ENCODE results near the gene SP2.

The SP2 gene

DNA sequence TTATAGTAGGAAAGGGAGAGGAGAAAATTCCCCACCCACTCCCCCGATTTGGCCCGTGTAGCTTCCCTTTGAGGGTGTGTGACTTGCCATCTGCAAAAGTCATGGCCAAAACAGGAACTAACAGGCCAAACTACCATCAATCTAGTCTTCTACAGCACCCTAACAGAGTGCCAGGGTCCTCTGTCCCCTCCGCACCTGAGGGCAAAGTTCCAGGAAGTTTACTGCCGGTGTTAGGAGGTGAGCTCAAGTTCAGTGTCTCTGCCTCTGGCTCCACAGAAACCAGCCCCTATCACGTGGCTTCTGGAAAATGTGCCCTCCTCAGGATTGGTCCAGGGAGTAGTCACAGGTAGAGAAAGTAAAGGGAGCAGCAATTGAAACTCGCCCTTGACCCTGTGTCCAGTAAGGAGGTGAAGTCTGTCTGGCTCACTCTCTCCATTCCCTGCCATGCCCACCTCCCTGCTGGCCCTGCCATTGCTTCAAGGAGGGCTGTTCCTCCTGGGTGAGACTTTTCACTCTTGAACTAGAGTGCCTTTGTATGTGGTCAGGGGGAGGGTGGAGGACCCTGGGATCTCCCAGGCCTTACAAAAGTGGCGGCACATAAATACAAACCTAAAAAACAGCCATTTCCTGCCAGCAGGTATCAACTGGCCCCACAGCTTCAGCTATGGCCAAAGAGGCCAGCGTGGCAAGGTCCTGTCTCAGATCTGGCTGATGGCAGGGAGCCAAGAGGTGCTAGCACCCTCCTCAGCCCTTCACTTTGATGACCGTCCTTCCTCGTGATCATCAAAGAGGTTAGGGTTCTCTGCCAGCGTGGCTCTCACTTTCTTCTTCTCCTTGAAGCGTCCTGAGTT, 56.4 kb downstream of the SP2 start:
- no peak for DNase-seq

DNA sequence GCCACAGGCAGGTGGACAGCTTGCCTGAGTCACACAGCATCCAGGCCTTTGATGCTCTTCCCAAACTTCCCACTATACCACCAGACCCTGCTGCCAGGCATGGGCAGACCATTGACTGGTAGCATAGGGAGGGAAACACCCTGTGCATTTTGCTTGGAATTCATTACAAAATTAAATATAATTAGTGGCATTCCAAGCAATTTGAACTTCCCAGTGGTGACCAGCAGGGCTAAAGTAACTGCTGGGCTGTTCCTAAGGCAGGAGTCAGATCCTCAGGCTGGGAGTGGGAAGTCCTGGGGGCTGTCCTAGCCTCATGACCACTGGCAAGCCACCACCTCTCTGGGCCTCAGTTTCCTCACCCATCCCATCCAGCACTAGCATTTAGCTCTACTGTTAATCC, 57.9 kb downstream of the SP2 start:
- DNase-seq, result no peak

DNA sequence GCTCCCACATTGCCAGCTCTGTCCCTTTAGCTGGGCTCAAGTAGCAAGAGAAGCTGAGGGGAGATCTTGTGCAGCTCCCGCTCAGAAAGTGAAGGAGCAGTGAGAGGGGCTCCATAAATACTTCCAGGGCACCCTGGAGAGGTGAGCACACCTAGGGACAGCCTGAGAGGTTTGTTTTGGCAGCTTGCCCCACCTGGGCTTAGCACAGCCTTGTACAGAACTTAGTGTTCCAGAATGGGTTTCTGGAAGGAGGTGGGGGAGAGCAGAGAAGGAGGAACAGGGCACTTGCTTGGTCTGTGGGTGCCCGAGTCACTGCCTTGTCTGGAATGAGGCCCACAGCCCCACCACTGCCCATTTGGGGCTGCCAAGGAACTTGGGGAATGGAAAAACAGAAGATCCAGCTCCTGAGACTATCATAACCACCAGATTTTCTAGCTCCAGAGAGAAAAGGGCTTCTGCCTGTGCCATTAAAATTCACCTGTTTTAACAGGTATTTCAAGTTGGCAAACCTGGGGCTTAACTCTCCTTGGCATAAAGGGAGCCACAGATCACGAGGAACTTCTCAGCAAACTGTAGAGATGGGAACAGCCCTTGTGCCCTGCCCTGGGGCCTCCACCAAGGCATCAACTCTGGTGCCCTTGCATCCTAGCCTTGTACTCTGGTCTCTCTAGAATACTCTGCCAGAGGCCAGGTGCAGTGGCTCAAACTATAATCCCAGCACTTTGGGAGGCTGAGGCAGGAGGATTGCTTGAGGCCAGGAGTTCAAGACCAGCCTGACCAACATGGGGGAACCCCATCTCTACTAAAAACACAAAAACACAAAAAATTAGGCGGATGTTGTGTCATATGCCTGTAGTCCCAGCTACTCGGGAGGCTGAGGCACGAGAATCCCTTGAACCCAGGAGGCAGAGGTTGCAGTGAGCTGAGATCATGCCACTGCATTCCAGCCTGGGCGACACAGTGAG, 59.7 kb downstream of the SP2 start:
- no peak for DNase-seq

GRCh38 chr17:47956791-47957590, 61.0 kb downstream of the SP2 start:
- DNase-seq, result no peak

DNA sequence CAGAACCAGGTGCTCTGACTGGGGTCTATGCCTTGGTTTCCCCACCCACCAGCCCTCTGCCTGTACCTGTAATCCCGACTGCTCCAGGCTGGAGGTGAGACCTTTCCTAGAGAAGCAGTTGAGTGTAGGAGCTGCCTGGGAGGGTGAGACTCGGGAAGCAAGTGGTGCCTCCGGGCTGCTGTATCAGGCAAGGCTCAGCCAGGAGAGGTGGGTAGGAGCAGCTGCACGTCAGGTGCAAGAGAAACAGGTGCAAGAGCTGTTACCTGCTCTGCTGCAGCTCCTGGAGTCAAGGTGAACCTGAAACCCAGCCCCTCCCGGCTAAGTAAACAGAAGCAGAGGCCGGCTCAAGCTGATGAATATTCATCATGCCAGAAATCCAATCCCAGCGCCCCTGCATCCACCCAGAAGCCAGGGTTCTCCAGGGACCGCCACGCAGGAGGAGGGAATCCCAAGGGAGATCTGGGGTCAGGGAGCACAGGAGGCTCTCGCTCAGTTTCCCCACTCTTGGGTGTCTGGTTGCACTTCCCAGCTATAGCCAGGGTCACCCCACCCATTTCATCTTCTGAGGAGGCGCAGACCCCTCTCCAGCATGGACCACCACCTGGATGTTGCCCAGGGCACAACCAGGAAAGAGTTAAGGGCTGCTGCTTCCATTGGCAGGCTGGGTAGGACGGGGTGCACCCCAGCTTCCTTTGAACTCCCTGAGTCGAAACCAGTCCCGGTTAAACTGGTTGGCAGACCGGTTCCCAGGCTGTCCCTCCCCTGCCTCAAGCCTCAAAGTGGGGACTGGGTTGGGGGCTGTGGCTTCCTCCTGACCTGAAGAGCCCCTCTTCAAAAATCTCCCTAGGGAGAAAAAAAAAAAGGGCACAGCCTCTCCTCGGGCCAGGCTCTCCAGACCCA, 61.8 kb downstream of the SP2 start, which contains the start of gene PRR15L:
Gene PRR15L, minus strand, starts transcription at position 293 of the 900 bp plus-strand sequence. CDS start 4,649 bp downstream, outside the sequence.
- DNase-seq, result no peak

- DNase-seq, result no peak
These were observed 64.0 kb downstream of the SP2 start for GRCh38 chr17:47959825-47960655.

GRCh38 chr17:47961406-47961805, 65.4 kb downstream of the SP2 start:
- DNase-seq, result no peak

GRCh38 chr17:47962901-47963300, 66.9 kb downstream of the SP2 start:
- DNase-seq, result no peak

DNA sequence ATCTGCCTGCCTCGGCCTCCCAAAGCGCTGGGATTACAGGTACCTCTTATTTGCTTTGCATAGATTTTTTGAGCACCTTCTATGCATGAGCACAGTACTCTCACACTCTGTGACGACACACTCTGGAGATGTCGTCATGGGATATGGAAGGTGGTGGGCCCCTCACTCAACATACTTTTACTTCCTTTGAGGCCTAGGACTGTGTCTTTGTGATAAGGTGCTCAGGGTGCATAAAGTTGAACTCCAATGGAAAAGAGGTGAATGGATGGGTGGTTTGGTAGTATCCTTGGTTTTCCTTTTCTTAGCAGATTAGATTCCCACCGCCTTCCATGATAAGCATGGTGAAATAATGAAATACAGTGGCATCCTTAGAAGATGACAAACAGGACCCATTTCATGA, 68.8 kb downstream of the SP2 start:
- DNase-seq, result no peak

DNA sequence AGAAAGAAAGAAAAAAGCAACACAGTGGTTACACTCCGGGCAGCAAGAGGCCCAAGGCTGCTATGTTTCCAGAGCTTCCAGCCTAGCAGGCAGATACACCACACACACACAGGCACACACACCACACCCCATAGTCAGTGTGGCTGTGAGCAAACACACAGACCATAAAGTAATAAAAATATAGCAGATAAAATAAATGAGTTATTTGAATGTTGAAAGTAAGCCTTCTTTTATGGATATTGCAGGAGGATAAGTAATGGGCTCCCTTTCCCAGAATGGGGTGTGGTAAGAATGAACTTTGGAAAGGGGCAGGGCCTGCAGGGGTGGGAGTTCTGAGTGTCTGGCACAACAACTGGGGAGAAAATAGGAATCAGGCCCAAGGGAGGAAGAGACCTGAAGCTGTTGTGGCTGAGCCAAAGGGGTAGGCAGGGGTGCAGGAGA, 70.1 kb downstream of the SP2 start:
- DNase-seq, result no peak

DNA sequence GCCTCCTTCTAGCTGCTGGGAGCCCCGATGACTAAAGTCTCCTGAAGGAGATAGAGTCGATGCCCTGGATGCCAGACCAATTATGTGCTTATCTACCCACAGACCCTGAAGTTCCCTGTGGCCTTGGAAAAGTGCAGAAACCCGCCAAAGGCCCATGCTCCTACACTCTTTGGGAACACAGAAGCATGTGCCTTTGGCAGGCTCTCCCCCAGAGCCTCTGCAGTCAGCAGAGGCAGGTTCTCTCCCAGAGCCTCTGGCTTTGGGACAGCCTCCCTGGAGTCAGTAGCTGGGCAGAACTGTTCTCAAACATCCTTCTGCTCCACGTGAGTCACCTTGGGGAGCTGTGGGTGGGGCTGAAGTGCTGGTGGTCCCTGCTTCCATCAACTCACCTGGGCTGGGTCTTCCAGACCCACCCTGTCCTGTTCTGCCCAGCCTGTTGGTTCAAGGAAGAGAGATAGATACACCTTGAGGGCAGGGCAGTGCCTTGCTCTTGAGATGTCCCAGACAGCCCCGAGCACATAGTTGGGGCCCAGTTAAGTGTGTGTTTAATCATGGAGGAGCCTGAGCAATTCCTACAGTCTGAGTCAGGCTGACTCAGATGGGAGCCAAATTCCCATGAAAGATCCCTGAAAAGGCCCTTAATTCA, 71.7 kb downstream of the SP2 start:
- no peak for DNase-seq

DNA sequence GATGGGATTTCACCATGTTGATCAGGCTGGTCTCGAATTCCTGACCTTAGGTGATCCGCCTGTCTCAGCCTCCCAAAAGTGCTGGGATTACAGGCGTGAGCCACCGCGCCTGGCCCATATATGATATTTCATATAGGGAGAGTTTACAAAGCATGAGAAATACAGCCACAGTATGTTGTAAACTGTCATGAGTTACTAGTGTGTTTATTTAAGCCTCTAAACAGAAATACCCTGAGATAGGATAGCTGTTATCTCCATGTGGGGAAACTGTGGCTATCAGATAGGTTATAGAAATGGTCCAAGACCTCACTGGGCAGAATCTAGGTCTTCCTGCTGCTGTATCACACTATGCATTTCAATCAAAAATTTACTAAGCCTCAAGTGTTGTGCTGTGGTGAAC, 72.8 kb downstream of the SP2 start:
- DNase-seq, result no peak

DNA sequence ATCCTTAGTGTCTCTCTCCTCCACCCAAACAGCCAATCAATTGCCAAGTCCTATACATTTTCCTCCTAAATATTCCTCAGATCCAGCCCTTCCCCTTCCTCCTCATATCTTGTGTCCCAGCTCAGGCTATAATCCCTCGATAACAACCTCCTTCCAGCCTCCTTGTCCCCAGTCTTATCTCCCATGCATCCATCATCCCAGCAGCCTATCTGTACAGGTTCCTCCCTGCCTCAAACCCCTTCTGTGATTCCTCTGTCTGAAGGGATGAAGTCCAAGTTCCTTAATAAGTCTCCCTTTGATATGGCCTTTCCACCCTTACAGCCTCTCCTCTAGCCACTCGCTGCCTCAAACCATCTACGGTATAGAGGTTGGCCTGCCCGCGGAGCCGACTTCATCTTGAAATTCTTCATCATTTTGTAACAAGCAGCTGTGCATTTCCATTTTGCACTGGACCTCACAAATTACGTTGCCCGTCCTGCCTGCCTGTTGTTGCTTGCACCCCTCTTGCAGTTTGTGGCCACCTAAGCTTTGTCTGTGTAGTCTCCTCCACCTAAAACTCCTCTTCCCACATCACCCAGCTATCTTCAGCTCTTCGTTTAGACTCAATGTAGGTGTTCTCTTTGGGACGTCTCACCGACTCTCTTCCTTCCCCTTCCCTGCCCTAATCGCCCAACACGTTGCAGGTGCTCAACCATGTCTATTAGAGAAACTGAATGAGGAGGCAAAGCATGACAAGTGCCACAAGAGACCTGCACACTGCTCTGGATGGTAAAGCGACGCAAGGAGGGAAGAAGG, 74.1 kb downstream of the SP2 start:
- no peak for DNase-seq

DNA sequence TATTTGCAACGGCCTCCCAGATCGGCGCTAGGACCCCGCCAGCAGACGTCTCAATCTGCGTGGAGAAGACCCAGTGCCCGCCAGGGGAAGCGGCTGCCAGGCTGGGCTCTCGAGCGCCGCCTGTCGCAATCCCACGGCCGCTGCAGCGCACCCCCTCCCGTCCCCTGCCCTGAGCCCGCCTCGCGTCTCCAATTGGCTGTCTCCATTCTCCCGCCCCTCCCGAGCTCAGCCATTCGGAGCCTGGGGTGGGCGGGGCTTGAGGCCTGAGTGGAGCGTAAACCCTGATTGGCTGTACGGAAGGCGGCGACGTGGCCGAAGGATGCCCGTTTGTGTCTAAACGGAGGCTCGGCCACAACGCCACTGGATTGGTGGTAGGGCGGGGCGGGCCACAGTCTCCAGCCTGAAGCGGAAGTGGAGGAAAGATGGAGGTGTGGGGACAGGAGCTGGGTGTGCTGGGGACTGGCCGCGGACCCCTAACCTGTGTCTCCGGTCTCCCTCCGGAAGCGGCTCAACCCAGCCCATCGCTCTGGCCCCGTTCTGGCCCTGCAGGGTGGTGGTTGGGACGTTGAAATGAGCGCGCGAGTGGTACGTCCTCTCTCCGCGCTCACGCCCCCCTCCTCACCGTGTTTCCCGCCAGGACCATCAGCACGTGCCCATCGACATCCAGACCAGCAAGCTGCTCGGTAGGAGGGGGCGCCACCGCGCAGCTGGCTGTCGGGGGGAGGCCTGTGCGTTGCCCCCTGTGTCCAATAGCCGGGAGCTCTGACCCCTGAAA, 74.9 kb downstream of the SP2 start, which contains the start of gene CDK5RAP3:
Gene CDK5RAP3, plus strand, starts transcription at position 389 of the 775 bp plus-strand sequence. Its CDS starts 34 bp downstream, at position 423.
- peak; percentile 100 for DNase-seq

- DNase-seq, result no peak
These were observed 77.5 kb downstream of the SP2 start for GRCh38 chr17:47973541-47973940.

GRCh38 chr17:47975189-47975822, 79.3 kb downstream of the SP2 start:
- no peak for DNase-seq

DNA sequence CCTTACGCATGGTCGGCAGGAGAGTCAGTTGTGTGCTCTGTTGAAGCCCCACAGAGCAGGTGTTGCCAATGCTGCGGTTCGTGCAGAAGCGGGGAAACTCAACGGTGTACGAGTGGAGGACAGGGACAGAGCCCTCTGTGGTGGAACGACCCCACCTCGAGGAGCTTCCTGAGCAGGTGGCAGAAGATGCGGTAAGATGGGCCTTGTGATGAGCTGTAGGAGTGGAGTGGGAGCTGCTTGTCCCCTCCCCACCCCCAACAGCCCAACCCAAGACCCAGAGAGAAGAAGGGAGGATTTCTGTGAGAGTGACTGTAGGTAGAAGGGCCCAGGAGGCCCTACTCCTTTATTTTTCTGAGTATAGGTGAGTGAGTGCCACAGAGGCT, 79.8 kb downstream of the SP2 start:
- no peak for DNase-seq

DNA sequence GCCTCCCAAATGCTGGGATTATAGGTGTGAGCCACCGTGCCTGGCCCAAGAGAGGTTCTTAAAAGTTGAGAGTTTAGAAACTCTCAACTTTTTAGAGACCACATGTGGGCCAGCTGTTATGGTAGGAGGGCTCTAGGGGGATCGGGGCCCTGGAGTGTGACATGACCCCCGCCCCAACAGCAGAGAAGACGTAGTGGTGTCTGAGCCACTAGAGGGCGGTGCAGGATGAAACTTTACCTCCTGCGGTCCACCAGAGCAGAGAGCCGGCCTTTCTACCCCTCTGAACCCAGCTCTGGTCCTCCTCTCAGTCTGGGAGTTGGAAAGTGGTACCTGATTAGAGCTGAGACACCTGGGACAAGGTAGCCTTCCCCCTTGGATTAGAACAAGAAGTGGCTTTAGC, 82.3 kb downstream of the SP2 start:
- peak; percentile 47 for DNase-seq
